Memory B cell (primary cell): ENCODE data around the gene MDC1.
A peak's percentile ranks its signal among the peaks of the same experiment; 100 is the strongest.
"Not testable (repeated sequence)": the region's sequence is repeated elsewhere in the genome, so short reads cannot be mapped to it uniquely, and the experiment has no call there.

ENCODE experiments used
- ATAC-seq: fragments of 150-1000 bp; cut with Tn5 transposase; 2 replicates; pipeline ENCODE4 v1.10.0; 2021; ENCODE audit warnings: low read depth, mild to moderate bottlenecking, moderate library complexity
- DNase-seq, 2 donors: peaks; one replicate each; pipeline ENCODE4 v3.0.0; 2022; ENCODE audit warnings: low spot score in 2 of 2
- H3K27ac Mint-ChIP-seq: one replicate; pipeline ENCODE4 v1.8.0; 2022; ENCODE audit warnings: mild to moderate bottlenecking, moderate library complexity, mixed read lengths
- H3K27me3 Mint-ChIP-seq: one replicate; pipeline ENCODE4 v1.8.0; 2022; ENCODE audit warnings: mixed read lengths
- H3K36me3 Mint-ChIP-seq: one replicate; pipeline ENCODE4 v1.8.0; 2022; ENCODE audit warnings: mild to moderate bottlenecking, mixed read lengths
- H3K4me1 Mint-ChIP-seq: one replicate; pipeline ENCODE4 v1.8.0; 2022; ENCODE audit warnings: mixed read lengths
- H3K4me3 Mint-ChIP-seq: one replicate; pipeline ENCODE4 v1.8.0; 2022; ENCODE audit warnings: mild to moderate bottlenecking, moderate library complexity, mixed read lengths
- H3K9me3 Mint-ChIP-seq: one replicate; pipeline ENCODE4 v1.8.0; 2022; ENCODE audit warnings: mixed read lengths

The MDC1 gene

DNA sequence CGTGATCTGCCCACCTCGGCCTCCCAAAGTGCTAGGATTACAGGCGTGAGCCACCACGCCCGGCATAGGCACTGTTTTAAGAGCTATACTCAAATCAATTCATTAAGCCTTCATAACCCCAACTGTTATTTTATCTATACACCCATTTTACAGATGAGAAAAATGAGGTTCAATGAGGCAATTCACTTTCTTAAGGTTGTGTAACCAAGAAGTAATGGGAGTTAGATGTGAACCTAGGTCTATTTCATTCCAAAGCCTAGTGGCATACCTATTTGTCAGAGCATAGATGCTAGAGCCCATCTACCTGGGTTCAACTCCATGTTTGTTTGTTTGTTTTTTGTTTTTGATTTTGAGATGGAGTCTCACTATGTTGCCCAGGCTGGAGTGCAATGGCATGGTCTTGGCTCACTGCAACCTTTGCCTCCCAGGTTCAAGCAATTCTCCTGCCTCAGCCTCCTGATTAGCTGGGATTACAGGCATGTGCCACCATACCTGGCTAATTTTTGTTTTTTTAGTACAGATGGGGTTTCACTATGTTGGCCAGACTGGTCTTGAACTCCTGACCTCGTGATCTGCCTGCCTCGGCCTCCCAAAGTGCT is 39.4 kb upstream of the MDC1 start:
- H3K36me3 Mint-ChIP-seq, ATAC-seq, H3K4me3 Mint-ChIP-seq, H3K9me3 Mint-ChIP-seq, H3K27ac Mint-ChIP-seq, DNase-seq, H3K27me3 Mint-ChIP-seq: not testable (repeated sequence)
- H3K4me1 Mint-ChIP-seq = peaks cover 14% of the 10 kb centered on the region

DNA sequence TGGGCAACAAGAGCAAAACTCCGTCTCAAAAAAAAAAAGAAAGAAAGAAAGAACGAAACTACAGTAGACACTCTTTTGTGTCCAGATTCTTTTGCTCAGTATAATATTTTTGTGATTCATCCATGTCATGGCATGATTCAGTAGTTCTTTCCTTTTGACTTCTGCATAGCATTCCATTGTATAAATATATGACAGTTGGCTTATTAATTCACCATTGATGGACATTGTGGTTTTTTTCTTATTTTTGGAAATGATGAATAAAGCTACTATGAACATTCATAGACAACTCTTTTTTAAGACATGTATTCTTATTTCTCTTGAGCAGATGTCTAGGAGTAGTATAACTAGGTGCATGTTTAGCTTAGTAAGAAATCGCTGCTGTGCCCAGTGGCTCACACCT is 37.5 kb upstream of the MDC1 start:
- Mint-ChIP-seq H3K27ac (no peak overlapping the region), H3K36me3 (no peaks in the 10 kb centered on the region), H3K4me1 (peaks cover 9% of the 10 kb centered on the region)

DNA sequence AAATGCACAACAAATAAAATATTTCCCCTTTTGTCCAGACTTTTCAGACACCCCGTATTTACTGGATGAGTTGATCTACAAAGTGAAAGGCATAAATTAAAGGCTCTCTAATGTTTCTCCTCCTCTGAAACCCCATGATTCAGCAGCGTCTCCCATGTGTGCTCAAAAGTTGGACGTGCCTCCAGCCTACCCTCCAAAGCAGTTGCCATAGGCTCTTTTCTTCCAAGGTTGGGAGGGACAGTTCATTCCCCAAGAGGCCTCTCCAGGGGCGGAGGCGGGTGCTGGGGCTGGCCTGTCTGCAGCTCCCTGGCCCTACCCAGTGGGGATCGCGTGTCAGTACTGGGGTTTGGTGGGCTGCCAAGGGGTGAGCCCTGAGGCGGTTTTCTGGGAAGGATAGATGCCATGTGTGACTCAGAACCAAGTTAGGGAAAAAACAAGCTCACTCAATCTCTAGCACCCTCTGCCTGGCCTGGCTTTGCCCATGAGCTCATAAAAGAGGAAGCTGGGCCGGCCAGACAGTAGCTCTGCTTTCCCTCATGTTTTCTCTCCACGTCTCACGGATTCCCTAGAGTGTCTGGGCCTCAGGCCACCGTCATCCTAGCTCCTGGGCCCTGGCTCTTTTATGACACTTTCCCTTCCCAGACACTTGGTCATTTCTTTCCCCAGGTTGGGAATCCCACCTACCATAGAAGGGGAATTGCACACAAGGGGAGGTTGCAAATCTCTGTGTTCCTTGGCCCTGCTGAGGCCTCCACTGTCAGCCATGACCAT is 35.3 kb upstream of the MDC1 start:
- Mint-ChIP-seq H3K36me3 (no peaks in the 10 kb centered on the region), H3K27ac (no peak overlapping the region), H3K27me3 (no peaks in the 10 kb centered on the region), H3K9me3 (no peaks in the 10 kb centered on the region), H3K4me3 (no peak overlapping the region), H3K4me1 (no peaks in the 10 kb centered on the region)
- no peak for DNase-seq
- no peak for ATAC-seq

More for the DNA sequence above, 37.5 kb upstream of the MDC1 start:
- Mint-ChIP-seq H3K4me3 (no peak overlapping the region), H3K9me3 (no peaks in the 10 kb centered on the region), H3K27me3 (no peaks in the 10 kb centered on the region)
- no peak for DNase-seq
- no peak for ATAC-seq

DNA sequence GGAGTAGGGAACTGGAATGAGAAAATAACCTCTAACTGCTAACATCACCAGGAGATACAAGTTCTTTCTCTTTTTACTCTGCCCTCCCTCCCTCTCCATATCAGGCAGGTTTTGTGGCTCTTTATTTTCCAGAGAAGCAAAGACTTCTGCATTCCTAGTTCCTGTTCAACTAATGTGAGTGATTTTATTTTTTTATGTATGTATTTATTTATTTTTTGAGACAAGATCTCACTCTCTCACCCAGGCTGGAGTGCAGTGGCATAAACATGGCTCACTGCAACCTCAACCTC is 33.2 kb upstream of the MDC1 start:
- no peaks in the 10 kb centered on the region for H3K27me3 Mint-ChIP-seq
- no peaks in the 10 kb centered on the region for H3K36me3 Mint-ChIP-seq
- no peaks in the 10 kb centered on the region for H3K9me3 Mint-ChIP-seq
- no peak overlapping the region for H3K27ac Mint-ChIP-seq
- no peak for ATAC-seq
- H3K4me3 Mint-ChIP-seq = no peak overlapping the region
- no peaks in the 10 kb centered on the region for H3K4me1 Mint-ChIP-seq
- DNase-seq = no peak

DNA sequence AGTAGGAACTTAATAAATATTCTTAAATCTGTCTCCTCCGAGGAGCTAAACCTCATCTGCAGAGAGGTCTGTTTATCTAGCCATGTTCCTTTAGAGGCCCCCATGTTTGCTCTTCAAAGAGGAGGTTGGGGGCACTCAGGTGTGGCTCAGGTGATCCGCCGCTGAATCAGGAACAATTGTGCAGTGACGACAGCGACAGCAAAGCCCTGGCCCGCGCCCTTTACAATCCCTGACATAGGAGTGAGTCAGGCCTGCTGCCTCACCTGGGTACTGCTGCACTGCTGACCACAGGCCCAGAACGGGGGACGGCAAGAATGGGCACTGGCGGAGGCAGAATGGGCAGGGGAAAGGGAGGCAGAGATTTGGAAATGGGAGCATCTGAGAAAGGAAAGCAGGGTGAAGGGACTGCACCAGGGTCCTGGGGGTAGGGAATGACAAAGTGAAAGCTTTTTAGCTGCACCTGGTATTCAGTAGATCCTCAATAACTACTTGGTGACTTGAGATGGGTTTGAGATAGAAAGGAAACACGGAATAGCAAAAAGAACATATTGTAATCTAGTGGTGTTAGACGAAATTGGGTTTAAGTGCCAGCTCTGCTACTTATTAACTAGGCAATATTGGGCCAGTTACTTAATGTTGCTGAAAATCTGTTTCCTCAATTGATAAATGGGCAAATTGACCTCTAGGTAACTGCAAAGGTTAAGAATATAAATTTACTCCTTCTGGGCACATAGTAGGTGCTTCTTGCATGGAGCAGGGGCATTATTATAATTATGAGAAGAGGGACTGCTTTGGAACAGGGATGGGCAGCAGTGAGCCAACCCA is 32.7 kb upstream of the MDC1 start:
- Mint-ChIP-seq H3K36me3 (no peaks in the 10 kb centered on the region), H3K9me3 (no peaks in the 10 kb centered on the region), H3K27ac (no peak overlapping the region), H3K4me1 (no peaks in the 10 kb centered on the region), H3K27me3 (no peaks in the 10 kb centered on the region), H3K4me3 (no peak overlapping the region)
- no peak for DNase-seq
- ATAC-seq = no peak

DNA sequence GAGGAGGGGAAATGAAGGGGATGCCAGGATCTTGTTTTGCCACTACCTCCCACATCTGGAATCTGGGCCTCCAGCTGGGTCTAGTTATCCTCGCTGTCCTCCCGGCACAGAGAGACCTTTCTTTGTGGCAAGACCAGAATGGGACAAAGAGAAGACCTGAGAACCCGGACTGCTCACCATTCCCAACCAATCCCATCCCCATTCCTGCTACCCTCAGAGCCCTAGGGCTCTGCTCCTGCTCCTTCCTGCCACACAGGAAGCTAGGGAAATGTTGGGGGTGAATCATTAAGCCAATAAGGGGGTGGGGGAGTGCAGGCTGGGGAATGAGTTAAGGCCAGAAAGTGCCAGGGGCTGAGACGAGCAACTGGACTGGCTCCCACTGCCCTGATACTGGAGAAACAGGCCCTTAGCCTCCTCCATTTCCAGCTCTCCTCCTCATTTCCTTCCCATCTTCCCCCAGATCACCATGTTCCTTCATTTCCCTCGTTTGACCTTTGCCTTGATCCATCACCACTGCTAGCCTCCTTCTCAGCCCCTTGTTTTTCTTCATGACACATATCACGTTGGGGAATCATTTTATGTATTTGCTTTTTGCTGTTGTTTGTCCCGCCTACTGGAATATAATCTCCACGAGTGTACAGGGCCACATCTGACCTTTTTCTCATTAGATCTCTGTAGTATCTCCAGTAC is 31.9 kb upstream of the MDC1 start:
- Mint-ChIP-seq H3K4me1 (peaks cover 2% of the 10 kb centered on the region), H3K36me3 (no peaks in the 10 kb centered on the region), H3K27me3 (no peaks in the 10 kb centered on the region), H3K27ac (no peak overlapping the region), H3K4me3 (no peak overlapping the region), H3K9me3 (no peaks in the 10 kb centered on the region)
- ATAC-seq = no peak
- no peak for DNase-seq

DNA sequence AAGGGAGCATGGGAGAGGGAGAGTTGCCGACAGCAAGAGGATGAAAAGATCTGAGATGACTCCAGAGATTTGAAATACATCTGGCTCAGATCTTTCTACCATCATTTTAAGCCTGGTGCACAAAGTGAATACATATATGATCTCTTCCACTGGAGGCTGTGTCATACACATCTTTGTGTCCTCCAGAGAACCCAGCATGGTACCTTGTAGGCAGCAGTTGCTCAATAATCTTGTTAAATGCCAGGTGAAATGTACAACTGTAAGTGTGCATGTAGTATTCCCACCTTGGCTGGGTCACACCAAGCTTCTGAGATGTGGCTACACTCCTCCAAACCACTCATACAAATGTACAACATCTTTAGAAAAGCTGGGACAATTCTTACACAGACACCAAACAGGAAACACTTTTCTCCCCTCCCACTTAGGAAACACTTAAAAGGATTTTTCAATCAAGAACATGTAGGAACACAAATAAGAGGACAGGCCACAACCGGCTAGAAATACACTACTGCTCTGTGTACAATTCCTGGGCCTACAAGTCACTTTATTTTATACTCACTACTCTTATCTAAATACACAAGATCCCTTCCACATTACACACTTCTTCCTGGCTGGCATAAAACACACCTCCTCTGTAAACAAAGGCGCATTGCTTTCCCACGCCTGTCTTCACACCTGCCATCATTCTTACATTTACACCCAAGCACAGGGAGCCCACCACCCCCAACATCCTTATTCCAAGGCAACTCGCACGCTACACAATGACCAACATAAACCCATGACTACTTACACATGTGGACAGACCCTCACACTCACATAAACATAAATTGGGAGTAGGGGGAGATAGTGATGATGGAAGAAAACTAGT is 31.1 kb upstream of the MDC1 start:
- Mint-ChIP-seq H3K4me1 (peaks cover 11% of the 10 kb centered on the region), H3K9me3 (no peaks in the 10 kb centered on the region), H3K4me3 (no peak overlapping the region), H3K27ac (no peak overlapping the region), H3K27me3 (no peaks in the 10 kb centered on the region), H3K36me3 (no peaks in the 10 kb centered on the region)
- ATAC-seq (no peak), DNase-seq (no peak)

DNA sequence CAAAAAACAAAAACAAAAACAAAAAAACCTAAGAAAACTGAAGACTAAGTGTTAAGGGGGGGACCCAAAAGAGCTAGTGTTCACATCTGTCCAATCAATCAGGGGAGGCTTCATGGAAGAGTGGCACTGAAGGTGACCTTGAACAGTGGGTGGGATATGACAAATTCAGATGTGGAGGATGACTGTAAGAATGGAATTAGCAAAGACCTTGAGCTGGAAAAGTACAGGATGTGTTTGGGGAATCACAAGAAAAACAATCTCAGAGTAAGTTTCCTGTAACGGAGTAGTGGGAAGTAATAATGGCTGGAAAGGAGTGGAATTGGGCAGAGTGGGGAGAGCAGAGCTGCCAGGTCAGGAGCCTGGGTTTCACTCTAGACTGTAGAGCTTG is 30.2 kb upstream of the MDC1 start:
- Mint-ChIP-seq H3K36me3 (no peaks in the 10 kb centered on the region), H3K27me3 (no peaks in the 10 kb centered on the region), H3K27ac (no peak overlapping the region), H3K4me1 (peaks cover 12% of the 10 kb centered on the region), H3K4me3 (no peak overlapping the region), H3K9me3 (no peaks in the 10 kb centered on the region)
- DNase-seq (no peak), ATAC-seq (no peak)

DNA sequence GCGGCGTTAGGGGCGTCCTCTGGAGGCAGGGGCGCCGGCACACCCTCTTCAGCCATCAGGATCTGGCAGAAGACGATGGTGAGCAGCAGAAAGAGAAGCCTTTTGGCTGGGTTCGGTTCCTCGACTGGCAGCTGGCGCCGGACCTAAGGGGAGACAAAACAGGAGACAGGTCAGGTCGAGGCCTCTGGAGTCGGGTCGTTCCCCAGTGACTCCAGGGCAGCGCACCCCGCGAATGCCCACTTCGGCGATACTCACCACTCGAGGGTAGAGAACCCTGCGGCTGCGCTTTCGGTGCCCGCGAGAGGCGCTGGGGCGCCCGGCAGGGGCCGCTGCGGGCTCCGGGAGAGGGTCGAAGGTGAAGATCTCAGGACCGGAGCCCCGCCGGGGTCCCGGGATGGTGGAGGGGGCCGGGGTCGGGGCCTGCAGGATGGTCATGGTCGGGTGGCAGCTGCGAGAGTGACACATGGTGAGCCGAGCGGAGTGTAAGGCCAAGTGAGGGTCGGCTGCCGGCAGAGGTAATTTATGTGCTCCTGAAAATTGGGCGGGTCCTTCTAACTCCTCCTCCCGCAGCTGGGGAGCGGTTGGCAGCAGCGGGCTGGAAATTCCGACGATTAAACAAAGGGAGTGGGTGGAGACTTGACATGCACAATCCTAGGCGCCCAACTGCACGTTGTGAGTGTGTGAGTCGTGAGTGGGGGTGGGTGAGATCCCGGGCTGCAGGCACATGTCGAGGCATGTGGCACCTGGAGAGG is 27.1 kb upstream of the MDC1 start, which contains the start of gene IER3:
TSS of gene IER3 (minus strand) at position 494 of the 752 bp plus-strand sequence. CDS start at position 465, 29 bp downstream.
- ATAC-seq = peak; percentile 68

DNA sequence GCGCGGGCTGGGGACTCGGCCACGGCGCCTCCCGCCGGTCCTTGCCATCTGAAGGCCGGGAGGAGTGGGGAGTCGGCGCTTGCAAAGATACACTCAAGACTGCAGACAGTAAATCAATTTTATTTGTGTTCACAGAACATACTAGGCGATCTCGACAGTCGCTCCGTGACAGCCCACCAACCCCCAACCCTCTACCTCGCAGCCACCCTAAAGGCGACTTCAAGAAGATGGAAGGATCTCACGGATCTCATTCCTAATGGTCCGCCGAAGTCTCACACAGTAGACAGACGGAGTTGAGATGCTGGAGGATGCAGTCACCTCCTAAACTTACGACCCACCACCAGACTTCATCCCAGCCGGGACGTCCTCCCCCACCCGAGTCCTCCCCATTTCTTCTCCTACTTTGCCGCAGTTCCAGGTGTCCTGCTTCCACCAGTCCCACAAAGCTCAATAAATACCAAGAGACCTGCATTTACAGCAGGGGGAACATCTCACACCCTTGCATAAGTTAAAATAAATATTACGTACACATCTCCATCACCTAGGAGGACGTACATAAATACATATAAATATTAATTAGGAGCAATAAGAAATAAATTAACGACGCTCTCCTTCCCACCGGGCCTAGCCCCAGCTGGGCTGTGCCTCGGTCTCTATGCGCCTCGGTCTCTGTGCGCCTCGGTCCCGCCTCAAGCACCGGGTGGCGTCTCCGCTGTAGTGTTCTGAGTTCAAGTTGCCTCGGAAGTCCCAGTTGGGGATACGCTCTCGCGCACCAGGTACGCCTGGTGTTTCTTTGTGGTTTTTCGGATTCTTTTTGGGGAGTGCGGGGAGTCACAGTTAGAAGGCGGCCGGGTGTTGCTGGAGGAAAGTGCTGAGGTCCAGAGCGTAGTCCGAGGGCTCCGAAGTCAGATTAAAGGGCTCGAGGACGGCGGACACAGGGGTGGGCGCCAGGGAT is 26.3 kb upstream of the MDC1 start:
- H3K4me3 Mint-ChIP-seq = peak overlapping the region; percentile 87
- H3K27me3 Mint-ChIP-seq = no peaks in the 10 kb centered on the region
- H3K27ac Mint-ChIP-seq = peak overlapping the region; percentile 66
- H3K4me1 Mint-ChIP-seq = peaks cover 28% of the 10 kb centered on the region
- peaks cover 3% of the 10 kb centered on the region for H3K36me3 Mint-ChIP-seq
- DNase-seq = no peak
- peak; percentile 19 for ATAC-seq
- H3K9me3 Mint-ChIP-seq = no peaks in the 10 kb centered on the region

More for the DNA sequence above, 27.1 kb upstream of the MDC1 start, which contains the start of gene IER3:
- Mint-ChIP-seq H3K27ac (peak within 1 kb of the TSS; percentile 66), H3K27me3 (no peaks in the 10 kb centered on the region), H3K36me3 (peaks cover 3% of the 10 kb centered on the region), H3K9me3 (no peaks in the 10 kb centered on the region), H3K4me3 (peak within 1 kb of the TSS; percentile 87), H3K4me1 (peaks cover 25% of the 10 kb centered on the region)
- DNase-seq = peak; percentile 59 to 80

DNA sequence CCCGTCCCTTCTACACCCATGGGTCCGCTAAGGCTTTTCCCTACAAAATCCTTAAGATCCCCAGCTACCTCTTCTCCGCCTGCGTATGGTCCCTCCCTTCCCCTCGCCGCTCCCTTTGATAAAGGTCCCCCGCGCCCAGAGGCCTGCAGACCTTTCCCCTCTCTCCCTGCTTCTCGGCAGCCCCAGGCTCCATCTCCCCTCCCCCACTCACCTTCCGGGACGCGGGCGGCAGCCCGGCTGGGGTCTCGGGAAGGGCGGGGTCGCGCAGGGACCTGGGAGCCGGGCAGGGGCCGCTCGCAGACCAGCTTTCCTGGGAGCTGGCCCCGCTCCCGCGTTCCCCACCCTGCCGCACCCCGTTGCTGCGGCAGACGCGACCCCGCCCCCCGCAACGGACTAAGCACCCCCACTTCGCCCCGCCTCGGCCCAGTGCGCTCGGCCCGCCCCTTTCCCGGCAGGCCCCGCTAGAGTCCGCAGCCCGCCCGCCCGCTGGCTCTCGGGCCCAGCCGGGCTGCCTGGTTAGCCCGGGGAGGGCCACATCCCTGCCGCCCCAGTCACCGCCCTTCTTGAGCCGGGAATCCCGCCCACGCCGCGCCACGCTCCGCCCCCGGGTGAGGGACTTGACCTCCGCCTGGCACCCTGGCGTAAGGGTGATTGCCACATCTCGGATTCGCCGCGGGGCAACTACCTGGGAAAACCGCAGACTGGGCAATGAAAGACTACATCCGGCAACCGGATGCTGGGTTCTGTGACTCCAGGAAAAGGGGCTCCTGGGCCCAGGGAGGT is 25.4 kb upstream of the MDC1 start, which contains the start of gene FLOT1:
TSS of gene FLOT1 (minus strand) at position 372 of the 783 bp plus-strand sequence. CDS start 498 bp downstream, outside the sequence.
- Mint-ChIP-seq H3K36me3 (peaks cover 3% of the 10 kb centered on the region), H3K27ac (peak within 1 kb of the TSS; percentile 66), H3K4me3 (peak within 1 kb of the TSS; percentile 87), H3K27me3 (no peaks in the 10 kb centered on the region), H3K4me1 (peaks cover 32% of the 10 kb centered on the region), H3K9me3 (no peaks in the 10 kb centered on the region)
- ATAC-seq (peak; percentile 69), DNase-seq (peak; percentile 74 to 84)
